Thyroid gland (tissue), 4 donors: ENCODE results near the gene TJP1.

Experiments
- CTCF ChIP-seq, 6 experiments: fragments of 200-600 bp in 3 of 6; fragments of 450-650 bp in 3 of 6; sonication (generic) in 3 of 6; IDR thresholded peaks; one replicate each; pipeline ENCODE4 v1.5.1; 2016 to 2019; ENCODE audit warnings: antibody characterized with exemption in 6 of 6, mild to moderate bottlenecking in 2 of 6, inconsistent platforms in 1 of 6, moderate library complexity in 1 of 6
- POLR2A ChIP-seq, 2 donors: fragments of 450-650 bp; IDR thresholded peaks; one replicate each; pipeline ENCODE4 v1.6.1; 2017; ENCODE audit warnings: antibody characterized with exemption in 2 of 2, mild to moderate bottlenecking in 2 of 2, moderate library complexity in 1 of 2

- no peak for TF ChIP-seq CTCF (IDR thresholded peaks at IDR 0.05)
- TF ChIP-seq POLR2A (IDR thresholded peaks at IDR 0.05), result no peak
These were observed 133.6 kb downstream of the TJP1 start for GRCh38 chr15:29688506-29689286.
